ENCODE data around the gene STBD1.

- TF ChIP-seq CTCF (conservative IDR thresholded peaks at IDR 0.05; ENCODE audit: low read depth, low read length), result no peak
- TF ChIP-seq POLR2A (IDR thresholded peaks at IDR 0.05; ENCODE audit: low read depth, low read length), result no peak
- TF ChIP-seq SMC3 (IDR thresholded peaks at IDR 0.05; ENCODE audit: low read depth, low read length), result no peak
- TF ChIP-seq USF2 (IDR thresholded peaks at IDR 0.05; ENCODE audit: low read depth, low read length), result no peak
- TF ChIP-seq CEBPB (IDR thresholded peaks at IDR 0.05; ENCODE audit: low read depth, low read length), result no peak
- TF ChIP-seq MXI1 (IDR thresholded peaks at IDR 0.05; ENCODE audit: borderline replicate concordance, low read depth, low read length), result no peak
Observed at GRCh38 chr4:76342803-76343202, 36.3 kb downstream of the STBD1 start.

Data from IMR-90 (cell line).